Measurements from ENCODE around the gene WFIKKN2. TPM values are rescaled to one million over a fixed set of nuclear protein-coding genes. Genes with fewer than 3 reads are reported as not detected.

The WFIKKN2 gene
- polyA plus RNA-seq, 1 donor (not counting 4 experiments of a cell fraction or from before 2014, with no cell fraction given): not detected

- Histone ChIP-seq H3K27ac (ENCODE audit: control insufficient read depth, insufficient read depth, low read length) (no peak overlapping the region), H4K20me1 (ENCODE audit: control insufficient read depth, extremely low read depth, insufficient read depth, low read length) (no peaks in the 10 kb centered on the region), H3K36me3 (ENCODE audit: control insufficient read depth in 2 of 2, extremely low read depth in 1 of 2, insufficient read depth in 2 of 2, low read length in 2 of 2) (no peaks in the 10 kb centered on the region), H3K4me3 (ENCODE audit: control insufficient read depth in 2 of 3, extremely low read depth in 1 of 3, insufficient read depth in 2 of 3, low read depth in 1 of 3, low read length in 3 of 3) (no peak overlapping the region), H3K9ac (ENCODE audit: control insufficient read depth, extremely low read depth, insufficient read depth, low read length) (no peak overlapping the region), H3K9me3 (ENCODE audit: control insufficient read depth, low read depth, low read length) (no peaks in the 10 kb centered on the region), H3K27me3 (ENCODE audit: control insufficient read depth, extremely low read depth, insufficient read depth, low read length) (peaks cover 13% of the 10 kb centered on the region), H3K4me2 (ENCODE audit: control insufficient read depth, extremely low read depth, insufficient read depth, low read depth, low read length) (no peak overlapping the region), H3K4me1 (ENCODE audit: control insufficient read depth, extremely low read depth, insufficient read depth, low read length) (peaks cover 5% of the 10 kb centered on the region), H3K9me1 (ENCODE audit: control insufficient read depth, extremely low read depth, insufficient read depth, low read length) (no peaks in the 10 kb centered on the region), H3K79me2 (ENCODE audit: control insufficient read depth, insufficient read depth, low read length) (no peaks in the 10 kb centered on the region), H2AFZ (ENCODE audit: control insufficient read depth, low read length) (no peak overlapping the region)
- dilution Hi-C loops (cut with MboI; ENCODE audit: extremely low pct_ligation_motif_present, low sequenced_read_pairs): no loop called here
- TF ChIP-seq EZH2 (IDR thresholded peaks at IDR 0.05; ENCODE audit: low read length): no peak
- TF ChIP-seq CTCF (optimal IDR thresholded peaks at IDR 0.05 in 1 of 3, IDR thresholded peaks at IDR 0.05 in 1 of 3, conservative IDR thresholded peaks at IDR 0.05 in 1 of 3; ENCODE audit: extremely low read depth in 1 of 3, insufficient read depth in 2 of 3, low read length in 3 of 3): no peak
- DNase-seq (ENCODE audit: low read depth, low spot score) (no peak), FAIRE-seq (no peak)
These were observed 3.0 kb upstream of the WFIKKN2 start for GRCh38 chr17:50832267-50832863.

GRCh38 chr17:50832864-50833381 is 2.5 kb upstream of the WFIKKN2 start:
- no peaks in the 10 kb centered on the region for H4K20me1 ChIP-seq (ENCODE audit: control insufficient read depth, extremely low read depth, insufficient read depth, low read length)
- no peak for FAIRE-seq
- H3K4me2 ChIP-seq (ENCODE audit: control insufficient read depth, extremely low read depth, insufficient read depth, low read depth, low read length): no peak overlapping the region
- no peak overlapping the region for H3K4me3 ChIP-seq (ENCODE audit: control insufficient read depth in 2 of 3, extremely low read depth in 1 of 3, insufficient read depth in 2 of 3, low read depth in 1 of 3, low read length in 3 of 3)
- no peak for TF ChIP-seq EZH2 (IDR thresholded peaks at IDR 0.05; ENCODE audit: low read length)
- H3K9me1 ChIP-seq (ENCODE audit: control insufficient read depth, extremely low read depth, insufficient read depth, low read length): no peaks in the 10 kb centered on the region
- H3K4me1 ChIP-seq (ENCODE audit: control insufficient read depth, extremely low read depth, insufficient read depth, low read length): peaks cover 5% of the 10 kb centered on the region
- no peak overlapping the region for H3K9ac ChIP-seq (ENCODE audit: control insufficient read depth, extremely low read depth, insufficient read depth, low read length)
- DNase-seq (ENCODE audit: low read depth, low spot score): no peak
- H3K27ac ChIP-seq (ENCODE audit: control insufficient read depth, insufficient read depth, low read length): no peak overlapping the region
- peaks cover 13% of the 10 kb centered on the region for H3K27me3 ChIP-seq (ENCODE audit: control insufficient read depth, extremely low read depth, insufficient read depth, low read length)
- H3K36me3 ChIP-seq (ENCODE audit: control insufficient read depth in 2 of 2, extremely low read depth in 1 of 2, insufficient read depth in 2 of 2, low read length in 2 of 2): no peaks in the 10 kb centered on the region
- no peaks in the 10 kb centered on the region for H3K9me3 ChIP-seq (ENCODE audit: control insufficient read depth, low read depth, low read length)
- H2AFZ ChIP-seq (ENCODE audit: control insufficient read depth, low read length): no peak overlapping the region
- H3K79me2 ChIP-seq (ENCODE audit: control insufficient read depth, insufficient read depth, low read length): no peaks in the 10 kb centered on the region
- dilution Hi-C loops (cut with MboI; ENCODE audit: extremely low pct_ligation_motif_present, low sequenced_read_pairs): no loop called here

All from keratinocyte (primary cell).